HuH-7 (cell line): Measurements from ENCODE around the gene DENND2C.

ENCODE experiments used
- DNase-seq: peaks from one replicate; pipeline ENCODE4 v3.0.0; 2011; ENCODE audit warnings: low spot score

Gene DENND2C

GRCh38 chr1:114547076-114547475, 122.8 kb downstream of the DENND2C start:
- no peak for DNase-seq

GRCh38 chr1:114545796-114546195, 124.1 kb downstream of the DENND2C start:
- no peak for DNase-seq

- DNase-seq = no peak
Observed at GRCh38 chr1:114545315-114545714, 124.5 kb downstream of the DENND2C start.

GRCh38 chr1:114540821-114541220, 129.0 kb downstream of the DENND2C start:
- no peak for DNase-seq

- DNase-seq = no peak
Observed at GRCh38 chr1:114540272-114540671, 129.6 kb downstream of the DENND2C start.

- DNase-seq = no peak
Observed at GRCh38 chr1:114536043-114536442, 133.8 kb downstream of the DENND2C start.

- DNase-seq = no peak
Observed at GRCh38 chr1:114535401-114535800, 134.4 kb downstream of the DENND2C start.
